IMR-90 (cell line): ENCODE results near the gene RFX4.

Experiments used
- CEBPB ChIP-seq: IDR thresholded peaks from 2 replicates; pipeline ENCODE4 v1.6.1; 2012; ENCODE audit warnings: low read depth, low read length, improper control_type of control experiment
- TF ChIP-seq, protein P1 (sequence below): conservative IDR thresholded peaks from 2 replicates; pipeline ENCODE4 v1.5.1; 2012; ENCODE audit warnings: mild to moderate bottlenecking, low read depth, low read length, improper control_type of control experiment

DNA sequence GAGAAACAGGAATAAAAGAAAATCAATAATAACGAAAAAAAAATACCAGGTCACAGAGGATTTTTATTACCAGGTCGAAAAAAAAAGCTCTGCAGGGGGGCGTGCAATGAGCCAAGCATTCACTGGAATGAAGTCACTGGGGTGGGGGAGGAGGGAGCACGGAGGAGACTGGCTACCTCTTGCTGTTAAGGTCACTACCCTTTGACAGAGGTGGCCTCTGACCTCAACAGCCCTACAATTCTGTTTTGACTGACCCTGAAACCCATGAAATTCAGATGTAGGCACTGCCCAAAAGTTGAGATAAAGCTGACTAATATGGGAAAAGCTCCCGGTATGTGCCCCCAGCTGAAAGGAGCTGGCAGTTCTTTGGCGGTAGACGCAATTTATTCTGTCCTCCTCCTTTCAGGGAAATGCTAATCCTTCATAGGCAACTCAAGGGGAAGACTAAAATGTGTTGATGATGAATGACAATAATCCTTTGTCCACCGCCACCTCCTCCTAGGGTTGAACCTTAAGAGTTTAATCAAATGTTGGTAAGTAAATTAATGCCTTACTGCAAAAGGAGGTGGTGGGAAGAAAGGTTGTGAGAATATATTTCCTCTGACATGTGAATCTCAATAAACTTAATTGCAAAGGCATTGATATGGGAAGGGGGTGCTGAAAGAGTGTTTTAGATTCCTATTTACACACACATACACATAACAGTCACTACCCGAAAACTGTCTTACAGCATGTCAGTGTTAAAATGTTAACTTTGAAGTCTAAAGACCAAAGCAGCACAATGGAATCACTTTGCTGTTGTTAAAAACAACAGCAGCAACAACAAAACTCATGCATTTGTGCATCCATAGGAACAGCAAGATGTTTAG, 185.4 kb downstream of the RFX4 start:
- TF ChIP-seq CEBPB = no peak
- TF ChIP-seq, protein P1, sequence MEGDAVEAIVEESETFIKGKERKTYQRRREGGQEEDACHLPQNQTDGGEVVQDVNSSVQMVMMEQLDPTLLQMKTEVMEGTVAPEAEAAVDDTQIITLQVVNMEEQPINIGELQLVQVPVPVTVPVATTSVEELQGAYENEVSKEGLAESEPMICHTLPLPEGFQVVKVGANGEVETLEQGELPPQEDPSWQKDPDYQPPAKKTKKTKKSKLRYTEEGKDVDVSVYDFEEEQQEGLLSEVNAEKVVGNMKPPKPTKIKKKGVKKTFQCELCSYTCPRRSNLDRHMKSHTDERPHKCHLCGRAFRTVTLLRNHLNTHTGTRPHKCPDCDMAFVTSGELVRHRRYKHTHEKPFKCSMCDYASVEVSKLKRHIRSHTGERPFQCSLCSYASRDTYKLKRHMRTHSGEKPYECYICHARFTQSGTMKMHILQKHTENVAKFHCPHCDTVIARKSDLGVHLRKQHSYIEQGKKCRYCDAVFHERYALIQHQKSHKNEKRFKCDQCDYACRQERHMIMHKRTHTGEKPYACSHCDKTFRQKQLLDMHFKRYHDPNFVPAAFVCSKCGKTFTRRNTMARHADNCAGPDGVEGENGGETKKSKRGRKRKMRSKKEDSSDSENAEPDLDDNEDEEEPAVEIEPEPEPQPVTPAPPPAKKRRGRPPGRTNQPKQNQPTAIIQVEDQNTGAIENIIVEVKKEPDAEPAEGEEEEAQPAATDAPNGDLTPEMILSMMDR = no peak
